H1 (cell line): ENCODE measurements around the gene DIAPH1. TPM values are rescaled to one million over a fixed set of nuclear protein-coding genes. Genes with fewer than 3 reads are reported as not detected.

Experiments
- CTCF ChIA-PET: fragments of 300-600 bp; sonication (Branson Sonifier 250); formaldehyde crosslinking; loops from one replicate; lab custom pipeline; 2021; ENCODE audit not compliant: partially characterized antibody; lab: Charles Lee
- POLR2A ChIA-PET: fragments of 300-600 bp; sonication (Branson Sonifier 250); formaldehyde crosslinking; loops from one replicate; lab custom pipeline; 2021; ENCODE audit warnings: inconsistent platforms; ENCODE audit not compliant: partially characterized antibody; lab: Charles Lee
- DNase-seq, 2 experiments: peaks; one replicate each; pipeline versions ENCODE4 v3.0.0 to v3.0.0-alpha.2; 2010 to 2022; ENCODE audit warnings: low spot score in 2 of 2, low read depth in 1 of 2, mixed read lengths in 1 of 2
- FAIRE-seq: peaks from 2 replicates; lab custom pipeline; 2011; peaks lifted over from hg19 to GRCh38; lab: Jason Lieb, UNC
- H2AFZ ChIP-seq: 2 replicates; pipeline ENCODE4 v1.8.1; 2012; ENCODE audit warnings: low read length, inconsistent platforms
- H2AK5ac ChIP-seq: 2 replicates; pipeline ENCODE4 v1.6.1; 2013; ENCODE audit warnings: low read depth, low read length
- H2BK120ac ChIP-seq: replicated peaks from 2 replicates; pipeline ENCODE3; 2013; ENCODE audit warnings: low read depth, low read length, inconsistent platforms
- H2BK12ac ChIP-seq: 2 replicates; pipeline ENCODE4 v1.6.1; 2013; ENCODE audit warnings: low read depth, low read length
- H2BK15ac ChIP-seq: 2 replicates; pipeline ENCODE4 v1.6.1; 2013; ENCODE audit warnings: low read length
- H2BK20ac ChIP-seq: 2 replicates; pipeline ENCODE4 v1.6.1; 2013; ENCODE audit warnings: low read length
- H2BK5ac ChIP-seq: 2 replicates; pipeline ENCODE4 v1.6.1; 2013; ENCODE audit warnings: low read depth, low read length
- H3K14ac ChIP-seq: 2 replicates; pipeline ENCODE4 v1.6.1; 2013; ENCODE audit warnings: inconsistent platforms; ENCODE audit not compliant: insufficient read length
- H3K18ac ChIP-seq: 2 replicates; pipeline ENCODE4 v1.6.1; 2013; ENCODE audit warnings: low read length; ENCODE audit errors: extremely low read depth
- H3K23ac ChIP-seq: 2 replicates; pipeline ENCODE4 v1.6.1; 2013; ENCODE audit warnings: inconsistent platforms; ENCODE audit not compliant: insufficient read length
- H3K23me2 ChIP-seq: 2 replicates; pipeline ENCODE4 v1.6.1; 2013; ENCODE audit warnings: low read depth, low read length
- H3K27ac ChIP-seq: 2 replicates; pipeline ENCODE4 v1.6.1; 2011; ENCODE audit warnings: low read depth, low read length, inconsistent platforms
- H3K27me3 ChIP-seq, 4 experiments: replicated peaks in 1 of 4; 1 replicate in 1 of 4; 2 replicates in 3 of 4; pipeline versions ENCODE4 v1.6.1 to v1.8.1; 2011 to 2013; ENCODE audit warnings: low read length in 3 of 4, mild to moderate bottlenecking in 3 of 4, inconsistent platforms in 2 of 4, mixed read lengths in 2 of 4, moderate library complexity in 1 of 4; ENCODE audit not compliant: control insufficient read depth in 3 of 4, insufficient read depth in 3 of 4; ENCODE audit errors: extremely low read depth in 1 of 4
- H3K36me3 ChIP-seq, 4 experiments: 2 replicates each; pipeline versions ENCODE4 v1.6.1 to v1.8.1; 2011 to 2013; ENCODE audit warnings: mild to moderate bottlenecking in 4 of 4, low read length in 3 of 4, moderate library complexity in 2 of 4, control low read depth in 1 of 4, inconsistent platforms in 1 of 4; ENCODE audit not compliant: insufficient read depth in 4 of 4, control insufficient read depth in 2 of 4
- H3K4ac ChIP-seq: replicated peaks from 2 replicates; pipeline ENCODE3; 2013; ENCODE audit warnings: low read length, low read depth, mixed read lengths, inconsistent platforms; ENCODE audit not compliant: insufficient read length
- H3K4me1 ChIP-seq, 4 experiments: replicated peaks in 1 of 4; 1 replicate in 1 of 4; 2 replicates in 3 of 4; pipeline versions ENCODE4 v1.6.1 to v1.8.1; 2011 to 2013; ENCODE audit warnings: low read length in 3 of 4, inconsistent platforms in 2 of 4, mixed read lengths in 1 of 4; ENCODE audit not compliant: insufficient read depth in 4 of 4, control insufficient read depth in 3 of 4
- H3K4me2 ChIP-seq, 2 experiments: 2 replicates each; pipeline versions ENCODE4 v1.6.1 to v1.8.1; 2011 to 2013; ENCODE audit warnings: low read depth in 2 of 2, low read length in 2 of 2, control low read depth in 1 of 2, inconsistent platforms in 1 of 2, mild to moderate bottlenecking in 1 of 2; ENCODE audit not compliant: insufficient read depth in 1 of 2
- H3K4me3 ChIP-seq, 4 experiments: fragments of 200-600, 300-600 bp in 1 of 4; sonication (generic), shearing (Covaris generic), sonication (Bioruptor Twin) in 1 of 4; 2 replicates each; pipeline versions ENCODE4 v1.5.1 to v1.8.1; 2011 to 2016; ENCODE audit warnings: low read length in 4 of 4, low read depth in 3 of 4, control low read depth in 2 of 4, inconsistent platforms in 2 of 4, mild to moderate bottlenecking in 2 of 4, mixed read lengths in 1 of 4, moderate library complexity in 1 of 4; ENCODE audit not compliant: insufficient read depth in 2 of 4; ENCODE audit errors: extremely low read depth in 1 of 4
- H3K56ac ChIP-seq: replicated peaks from 2 replicates; pipeline ENCODE3; 2013; ENCODE audit warnings: low read depth, mild to moderate bottlenecking, mixed read lengths, low read length, inconsistent platforms; ENCODE audit not compliant: insufficient read length
- H3K79me1 ChIP-seq: 2 replicates; pipeline ENCODE4 v1.6.1; 2013; ENCODE audit warnings: low read depth, low read length, control low read depth
- H3K79me2 ChIP-seq, 2 experiments: 2 replicates each; pipeline versions ENCODE4 v1.6.1 to v1.8.1; 2012 to 2013; ENCODE audit warnings: low read length in 2 of 2, mild to moderate bottlenecking in 2 of 2, inconsistent platforms in 1 of 2; ENCODE audit not compliant: insufficient read depth in 2 of 2, control insufficient read depth in 1 of 2
- H3K9ac ChIP-seq, 4 experiments: replicated peaks in 1 of 4; 1 replicate in 1 of 4; 2 replicates in 3 of 4; pipeline versions ENCODE4 v1.6.1 to v1.8.1; 2011 to 2013; ENCODE audit warnings: low read depth in 3 of 4, low read length in 3 of 4, control low read depth in 2 of 4, mild to moderate bottlenecking in 2 of 4, moderate library complexity in 2 of 4, inconsistent platforms in 1 of 4; ENCODE audit errors: extremely low read depth in 1 of 4
- H3K9me3 ChIP-seq, 2 experiments: 2 replicates each; pipeline versions ENCODE4 v1.6.1 to v1.8.1; 2012 to 2013; ENCODE audit warnings: mild to moderate bottlenecking in 2 of 2, moderate library complexity in 2 of 2, control low read depth in 1 of 2, inconsistent platforms in 1 of 2, low read depth in 1 of 2, low read length in 1 of 2, mixed read lengths in 1 of 2; ENCODE audit not compliant: insufficient read depth in 2 of 2
- H4K20me1 ChIP-seq, 2 experiments: replicated peaks in 1 of 2; 2 replicates each; pipeline versions ENCODE3 to v1.8.1; 2011 to 2013; ENCODE audit warnings: inconsistent platforms in 2 of 2, low read length in 2 of 2, mild to moderate bottlenecking in 1 of 2; ENCODE audit not compliant: insufficient read depth in 2 of 2, control insufficient read depth in 1 of 2
- H4K5ac ChIP-seq: 2 replicates; pipeline ENCODE4 v1.6.1; 2013; ENCODE audit warnings: low read length, low read depth, mixed read lengths, inconsistent platforms; ENCODE audit not compliant: insufficient read length
- H4K8ac ChIP-seq: 2 replicates; pipeline ENCODE4 v1.8.0; 2013; ENCODE audit warnings: mild to moderate bottlenecking, moderate library complexity, low read length, inconsistent platforms; ENCODE audit not compliant: insufficient read depth; ENCODE audit errors: extremely low read depth
- H4K91ac ChIP-seq: replicated peaks from 2 replicates; pipeline ENCODE3; 2013; ENCODE audit warnings: low read length, mixed read lengths, inconsistent platforms; ENCODE audit not compliant: insufficient read length
- FOSL1 ChIP-seq: IDR thresholded peaks from 2 replicates; pipeline ENCODE4 v1.6.1; 2011; ENCODE audit warnings: mild to moderate bottlenecking, low read depth, low read length, moderate library complexity; ENCODE audit not compliant: insufficient read depth
- KDM1A ChIP-seq: fragments of 200-600, 300-600 bp; sonication (generic); IDR thresholded peaks from 2 replicates; pipeline ENCODE4 v1.7.1; 2016; ENCODE audit warnings: mild to moderate bottlenecking, low read length, borderline replicate concordance
- RNF2 ChIP-seq: fragments of 200-900, 300-1000 bp; sonication (generic); IDR thresholded peaks from 2 replicates; pipeline ENCODE4 v1.7.1; 2016; ENCODE audit warnings: borderline replicate concordance, low read depth, mild to moderate bottlenecking, antibody characterized with exemption, low read length; ENCODE audit not compliant: poor library complexity, severe bottlenecking; ENCODE audit errors: missing control alignments
- WGBS, 2 experiments: shearing (Covaris generic) in 1 of 2; methylation state at CpG; one replicate each; pipeline versions ENCODE4 v1.1.6 to v1.1.7; 2013 to 2015; ENCODE audit warnings: low lambda C conversion rate in 2 of 2, mixed read lengths in 2 of 2, inconsistent platforms in 1 of 2, low coverage in 1 of 2, missing lambda C conversion rate in 1 of 2; ENCODE audit not compliant: insufficient replicate concordance in 2 of 2, insufficient coverage in 1 of 2, insufficient read length in 1 of 2; ENCODE audit errors: extremely low coverage in 1 of 2, missing lambda C conversion rate in 1 of 2; 5-methylcytosine and 5-hydroxymethylcytosine counted together
- polyA plus RNA-seq, 7 experiments: library from polyadenylated mRNA; depleted of rRNA in 3 of 7; stranded (reverse) in 5 of 7; unstranded in 2 of 7; fragments of >200 nt in 5 of 7; fragments of 200-250 nt in 2 of 7; gene quantifications; 1 replicate in 5 of 7; 2 replicates in 1 of 7; 4 replicates in 1 of 7; pipeline versions ENCODE4 v1.2.1 to v1.2.3, GENCODE V29; 2011 to 2013; ENCODE audit warnings: missing spikeins in 2 of 7, mixed read lengths in 2 of 7
- total RNA-seq: library from RNA; stranded (reverse); fragmentation: NEBNext Ultra II Directional; extraction: Animal tissue kit (Norgen Biotek cat#: 25700); gene quantifications from 2 replicates; pipeline ENCODE4 v1.2.1, GENCODE V29; 2021

The DIAPH1 gene
- total and polyA plus RNA-seq, 2 of the 8 experiments (the other 6 are each of a cell fraction or from before 2014, with no cell fraction given), result 61.2 to 114 TPM

- Histone ChIP-seq H3K4me3 (no peak overlapping the region), H3K14ac (no peak overlapping the region)
Observed at GRCh38 chr5:141665995-141666940, 47.5 kb upstream of the DIAPH1 start.

More at GRCh38 chr5:141665995-141666940, 47.5 kb upstream of the DIAPH1 start:
- H3K4me2 ChIP-seq, result no peak overlapping the region
- H3K56ac ChIP-seq, result no peak overlapping the region
- H4K5ac ChIP-seq, result no peak overlapping the region
- no peaks in the 10 kb centered on the region for H3K27me3 ChIP-seq
- FAIRE-seq (no peak), DNase-seq (no peak)
- no peaks in the 10 kb centered on the region for H3K23me2 ChIP-seq
- H3K18ac ChIP-seq, result no peak overlapping the region
- no peak overlapping the region for H4K8ac ChIP-seq
- H2BK120ac ChIP-seq, result no peak overlapping the region
- H2BK5ac ChIP-seq, result 0 out of 2 replicates have a peak overlapping the region, but pooled peaks have one; percentile 24
- no peaks in the 10 kb centered on the region for H3K79me2 ChIP-seq
- WGBS, 2 experiments, result 88% methylated on average over 15 of the region's 18 CpGs; no CpG with 5 or more reads in 1 of the 2 experiments
- no peak overlapping the region for H2BK20ac ChIP-seq
- ChIA-PET CTCF (interaction anchor here (0.6 to 11.0 kb wide), 10 partner anchors 12 to 332 kb away, joined by 3 to 137 read pairs (median 7); partner anchors contain the start of gene ARAP3), POLR2A (interaction anchor here (0.6 to 1.8 kb wide), 4 partner anchors 10 to 22 kb away, joined by 3 to 4 read pairs (median 4); no protein-coding TSS in a partner anchor)
- peaks cover 9 to 31% (median 19%) of the 10 kb centered on the region in 4 experiments; a peak in 7 of 8 replicates for H3K36me3 ChIP-seq
- peak; percentile 78; the same call in 1 of the 2 replicates for TF ChIP-seq KDM1A
- no peak for TF ChIP-seq FOSL1
- TF ChIP-seq RNF2, result no peak
- no peak overlapping the region for H2AK5ac ChIP-seq
- H3K9me3 ChIP-seq, result no peaks in the 10 kb centered on the region
- no peak overlapping the region for H3K23ac ChIP-seq
- no peak overlapping the region for H2AFZ ChIP-seq
- no peaks in the 10 kb centered on the region for H3K79me1 ChIP-seq
- H3K4ac ChIP-seq, result no peak overlapping the region
- H3K27ac ChIP-seq, result no peak overlapping the region
- no peaks in the 10 kb centered on the region for H3K4me1 ChIP-seq
- no peak overlapping the region for H2BK12ac ChIP-seq
- no peak overlapping the region for H2BK15ac ChIP-seq
- H3K9ac ChIP-seq, result no peak overlapping the region
- no peak overlapping the region for H4K91ac ChIP-seq
- H4K20me1 ChIP-seq, result peaks cover 0 to 3% of the 10 kb centered on the region in 2 experiments
